HG03565 (cell line): ENCODE measurements around the gene KIF4B.

Source experiments
- ATAC-seq: cut with Tn5 transposase; IDR thresholded peaks from one replicate; pipeline ENCODE4 v1.9.1; 2021; ENCODE audit warnings: mild to moderate bottlenecking, moderate library complexity; ENCODE audit not compliant: unreplicated experiment

KIF4B gene

DNA sequence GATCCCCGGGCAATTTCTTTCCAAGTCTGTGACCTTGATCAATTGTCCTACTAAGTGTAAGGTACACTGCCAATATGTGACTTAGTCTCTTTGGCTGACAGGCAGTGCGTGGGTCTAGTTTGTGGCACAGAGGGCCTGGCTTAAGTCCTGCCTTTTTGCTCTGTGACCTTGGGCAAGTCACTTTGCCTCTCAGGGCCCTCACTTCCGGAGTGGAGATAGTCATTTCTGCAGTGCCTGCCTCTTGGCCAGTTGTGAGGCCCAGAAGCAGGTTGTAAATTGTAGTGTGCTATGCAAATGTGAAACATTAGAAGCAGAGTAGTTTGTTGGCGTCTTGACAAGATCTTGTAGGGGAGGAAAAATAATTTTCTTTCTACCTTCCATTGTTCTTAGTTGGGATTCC is 39.0 kb downstream of the KIF4B start:
- ATAC-seq, result no peak

DNA sequence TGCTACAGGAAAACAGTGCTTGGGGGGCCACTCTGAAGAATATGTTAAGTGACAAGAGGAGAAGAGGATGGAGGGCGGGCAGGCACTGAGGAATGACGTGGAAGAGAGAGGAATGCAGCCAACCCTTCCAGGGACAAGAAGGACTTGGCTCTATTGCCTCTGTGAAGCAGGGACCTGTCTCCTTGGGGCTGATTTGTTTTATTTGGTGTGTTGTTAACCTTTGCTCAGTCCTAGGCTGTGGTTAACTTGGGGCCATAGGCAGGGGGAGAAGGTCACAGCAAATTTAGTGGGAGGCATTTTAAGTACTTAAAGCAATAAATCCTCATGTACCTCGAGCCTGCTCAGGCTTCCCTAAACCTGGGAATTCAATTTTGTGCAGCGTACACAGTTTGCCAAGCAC is 39.9 kb downstream of the KIF4B start:
- ATAC-seq, result no peak

DNA sequence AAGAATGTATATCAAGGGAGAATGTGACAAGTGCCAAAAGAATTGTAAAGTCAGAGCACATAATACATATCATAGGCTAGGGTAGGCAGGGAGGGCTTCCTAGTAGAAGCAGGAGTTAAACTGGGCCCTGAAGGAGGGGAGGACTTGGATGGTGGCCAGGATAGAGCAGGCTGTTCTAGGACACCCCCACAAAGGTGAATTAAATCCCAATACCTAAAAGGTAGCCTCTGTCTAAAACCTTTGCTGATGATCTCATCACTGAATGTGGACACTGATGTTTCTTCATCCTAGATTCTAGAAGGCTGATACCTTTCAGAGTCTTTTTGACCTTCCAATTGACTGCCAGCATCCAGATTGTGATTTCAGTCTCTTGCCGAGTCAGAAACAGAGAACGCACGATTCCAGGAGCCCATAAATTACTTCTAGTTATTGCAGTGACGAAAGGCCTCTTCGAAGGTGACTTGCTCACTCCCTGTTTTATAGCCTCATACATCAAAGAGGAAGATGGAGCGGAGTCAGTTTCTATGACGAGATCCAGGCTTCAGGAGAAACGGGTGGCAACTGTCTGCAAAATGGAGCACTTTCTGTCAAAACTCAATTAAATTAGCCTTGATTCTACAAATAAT is 43.2 kb downstream of the KIF4B start:
- ATAC-seq, result no peak

DNA sequence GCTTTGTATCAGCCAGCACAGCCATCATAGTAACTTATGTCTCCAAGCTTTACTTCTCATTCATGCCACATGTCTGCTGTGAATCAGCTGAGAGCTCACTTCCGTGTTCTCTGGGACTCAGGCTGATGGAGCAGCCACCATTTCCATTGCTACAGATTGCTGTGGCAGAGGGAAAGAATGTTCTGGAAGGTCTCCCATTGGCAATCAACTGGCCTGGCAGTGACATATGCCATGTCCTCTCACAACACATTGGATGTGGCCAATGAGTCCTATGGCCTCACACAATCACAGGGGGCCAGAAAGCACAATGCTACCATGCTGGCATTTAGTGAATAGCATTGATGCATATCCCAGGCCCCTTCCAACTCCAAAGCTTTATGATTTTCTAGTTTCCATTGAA is 44.1 kb downstream of the KIF4B start:
- no peak for ATAC-seq

DNA sequence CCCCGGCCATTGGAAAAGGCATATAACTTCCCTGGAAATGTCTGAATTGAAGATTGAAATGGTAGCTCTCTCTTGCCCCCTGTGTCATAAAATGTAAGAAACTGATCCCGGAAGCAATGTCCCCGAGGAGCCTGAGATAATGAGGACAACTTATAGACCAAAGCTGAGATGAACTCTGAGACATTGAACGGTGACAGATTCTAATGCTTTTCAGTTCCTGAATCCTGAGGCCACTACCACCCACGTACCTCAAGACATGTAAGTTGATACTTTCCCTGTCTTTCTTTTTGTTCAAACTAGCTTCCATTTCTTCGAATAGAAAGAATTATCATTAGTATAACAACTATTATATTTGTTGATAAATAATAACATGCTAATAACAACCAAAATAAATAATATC is 51.0 kb downstream of the KIF4B start:
- peak; percentile 60 for ATAC-seq

DNA sequence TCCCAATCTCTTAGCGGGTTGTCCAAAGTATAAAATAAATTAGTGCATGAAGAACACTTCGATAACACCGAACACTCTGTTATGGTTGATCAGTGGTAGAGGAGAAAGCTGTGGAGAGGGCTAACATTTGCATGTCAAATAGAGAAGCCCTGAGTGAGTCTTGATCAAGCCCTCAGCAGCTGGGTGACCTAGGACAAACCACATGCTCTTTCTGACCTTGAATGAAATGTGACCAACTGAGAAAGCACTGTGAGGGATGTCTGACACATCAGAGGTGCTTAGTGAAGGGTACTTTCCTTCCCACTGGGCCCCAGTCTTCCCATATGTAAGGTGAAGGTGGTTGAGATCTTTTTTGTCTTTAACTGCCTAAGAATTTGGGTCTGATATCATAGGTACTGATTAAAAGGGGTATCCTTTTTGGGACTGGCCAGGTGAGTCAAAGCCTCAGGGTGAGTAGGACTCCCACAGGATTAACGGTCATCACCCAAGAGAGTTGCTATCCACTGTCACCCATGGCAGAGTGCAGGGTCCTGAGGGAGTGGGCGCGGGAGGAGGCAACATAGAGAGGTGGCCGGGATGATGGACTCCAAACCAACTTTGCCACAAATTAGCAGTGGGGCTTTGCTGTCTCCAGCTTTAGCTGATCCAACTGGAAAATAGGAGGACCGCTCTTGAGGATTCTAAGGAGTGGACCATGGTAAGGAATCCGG is 53.5 kb downstream of the KIF4B start:
- ATAC-seq, result no peak
